GM12891 (cell line): Measurements from ENCODE around the gene LCA5.

Experiments used
- DNase-seq: peaks from one replicate; pipeline ENCODE4 v3.0.0; 2011; ENCODE audit warnings: low spot score; ENCODE audit not compliant: insufficient read length
- FAIRE-seq: peaks from 2 replicates; lab custom pipeline; 2011; peaks lifted over from hg19 to GRCh38; lab: Jason Lieb, UNC
- PAX5 ChIP-seq: IDR thresholded peaks from 2 replicates; pipeline ENCODE4 v1.6.1; 2011; ENCODE audit warnings: low read length, moderate library complexity, mild to moderate bottlenecking; ENCODE audit not compliant: insufficient read depth, severe bottlenecking
- POLR2A ChIP-seq: IDR thresholded peaks from 2 replicates; pipeline ENCODE4 v1.6.1; 2011; ENCODE audit warnings: low read depth, low read length, control low read depth
- POLR2AphosphoS5 ChIP-seq: IDR thresholded peaks from 2 replicates; pipeline ENCODE4 v1.6.1; 2011; ENCODE audit warnings: low read depth, low read length, control low read depth
- POU2F2 ChIP-seq: IDR thresholded peaks from 2 replicates; pipeline ENCODE4 v1.6.1; 2011; ENCODE audit warnings: low read depth, mild to moderate bottlenecking, control low read depth, low read length, moderate library complexity
- SPI1 ChIP-seq: IDR thresholded peaks from 2 replicates; pipeline ENCODE4 v1.6.1; 2011; ENCODE audit warnings: low read depth, low read length, control low read depth
- TAF1 ChIP-seq: IDR thresholded peaks from 2 replicates; pipeline ENCODE4 v1.6.1; 2011; ENCODE audit warnings: low read depth, low read length, control low read depth

LCA5 gene

DNA sequence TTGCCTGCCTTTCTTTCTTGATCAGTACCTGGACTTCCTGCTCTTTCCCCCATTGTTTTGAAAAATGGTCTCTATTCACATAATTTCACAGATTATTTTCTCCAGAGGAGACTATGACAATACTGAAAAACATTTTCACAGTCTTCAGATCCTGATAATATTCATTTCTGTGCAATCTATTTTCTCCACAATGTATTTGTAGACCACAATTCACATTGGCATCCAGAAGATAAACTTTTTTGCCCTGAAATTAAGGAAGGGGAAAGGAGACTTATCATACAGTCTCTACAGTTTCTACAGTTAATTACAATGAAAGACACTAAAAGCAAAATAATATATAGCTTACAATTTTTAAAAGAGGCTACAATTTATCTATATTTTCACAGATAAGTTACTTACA is 18.4 kb downstream of the LCA5 start:
- no peak for FAIRE-seq
- DNase-seq, result no peak
- TF ChIP-seq POU2F2, result no peak
- no peak for TF ChIP-seq POLR2AphosphoS5
- no peak for TF ChIP-seq PAX5

DNA sequence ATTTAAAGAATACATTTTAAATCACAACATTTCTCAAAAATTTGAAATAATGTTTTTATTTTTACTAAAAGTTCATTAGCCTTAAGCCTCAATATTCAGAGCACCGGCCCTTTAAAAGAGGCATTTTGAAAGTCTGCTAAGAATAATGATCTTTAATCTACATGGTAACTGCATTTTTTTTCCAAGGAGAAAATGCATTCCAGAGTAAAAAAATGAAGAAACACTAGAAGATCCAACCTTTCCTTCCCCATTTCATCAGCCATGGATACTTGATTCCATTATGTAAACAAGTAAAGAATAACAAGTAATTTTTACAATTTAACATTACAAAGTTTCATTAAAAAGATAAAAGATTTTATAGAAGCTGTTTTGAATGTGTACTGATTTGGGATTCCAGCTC is 21.8 kb downstream of the LCA5 start:
- TF ChIP-seq POU2F2 (no peak), SPI1 (no peak), POLR2AphosphoS5 (no peak), POLR2A (no peak), PAX5 (no peak), TAF1 (no peak)
- FAIRE-seq (no peak), DNase-seq (no peak)

DNA sequence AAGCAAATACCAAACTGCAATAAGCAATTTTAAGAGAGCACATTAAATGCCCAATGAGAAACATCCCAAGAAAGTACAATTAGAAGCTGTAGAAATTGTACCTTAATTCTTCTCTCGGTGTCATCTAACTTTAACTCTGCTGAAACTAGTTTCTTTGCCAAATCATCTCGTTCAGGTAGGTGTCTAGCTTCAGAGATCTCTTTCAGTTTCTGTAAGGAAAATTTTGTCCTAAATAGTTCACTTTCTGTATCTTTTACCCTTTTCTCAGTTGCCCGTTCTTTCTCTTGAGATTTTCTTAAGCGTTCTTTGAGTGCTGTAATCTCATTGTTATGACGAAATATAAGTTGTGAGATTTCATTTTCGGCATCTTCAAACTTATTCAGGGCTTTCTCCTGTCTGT is 24.1 kb downstream of the LCA5 start:
- DNase-seq, result no peak
- TF ChIP-seq TAF1, result no peak
- TF ChIP-seq POLR2A, result no peak
- TF ChIP-seq SPI1, result no peak
- TF ChIP-seq POU2F2, result no peak
- no peak for TF ChIP-seq PAX5
- no peak for TF ChIP-seq POLR2AphosphoS5
- FAIRE-seq, result no peak

DNA sequence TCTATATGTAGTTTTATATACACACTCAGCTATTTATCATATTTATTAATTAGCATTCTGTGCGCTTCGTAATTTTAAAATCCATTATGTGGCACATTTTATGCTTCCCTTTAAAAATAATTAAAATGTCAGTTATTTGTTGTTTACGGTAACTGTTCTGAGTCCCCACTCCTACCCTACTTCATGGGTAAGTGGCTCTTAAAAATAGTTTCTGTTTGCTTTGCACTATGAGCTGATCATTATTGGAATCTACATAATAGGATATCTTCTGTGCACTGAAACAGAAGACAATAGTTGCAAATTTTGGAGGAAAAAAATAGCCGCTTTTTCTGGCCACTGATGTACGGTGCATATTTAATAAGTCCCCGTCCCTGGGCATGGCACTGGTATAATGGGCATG is 25.2 kb downstream of the LCA5 start:
- FAIRE-seq, result no peak
- TF ChIP-seq POLR2A (no peak), TAF1 (no peak)
- DNase-seq, result no peak

DNA sequence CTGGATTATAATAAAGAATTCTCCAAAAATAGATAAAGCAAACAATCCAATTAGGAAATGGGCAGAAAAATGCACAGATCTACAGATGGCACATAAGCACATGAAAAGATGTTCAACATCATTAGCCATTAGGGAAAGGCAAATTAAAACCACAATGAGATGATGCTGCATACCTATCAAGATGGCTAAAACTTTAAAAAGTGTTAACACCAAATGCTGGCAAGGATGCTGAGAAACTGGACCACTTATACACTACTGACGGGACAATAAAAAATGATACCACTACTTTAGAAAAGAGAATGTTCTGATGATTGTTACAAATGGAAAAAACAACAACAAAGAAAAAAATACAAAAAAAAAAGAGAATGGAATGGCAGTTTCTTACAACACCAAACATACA is 26.5 kb downstream of the LCA5 start:
- no peak for DNase-seq
- TF ChIP-seq SPI1, result no peak
- TF ChIP-seq POU2F2, result no peak
- TF ChIP-seq TAF1, result no peak
- no peak for TF ChIP-seq POLR2A
- no peak for TF ChIP-seq POLR2AphosphoS5
- TF ChIP-seq PAX5, result no peak
- FAIRE-seq, result no peak

DNA sequence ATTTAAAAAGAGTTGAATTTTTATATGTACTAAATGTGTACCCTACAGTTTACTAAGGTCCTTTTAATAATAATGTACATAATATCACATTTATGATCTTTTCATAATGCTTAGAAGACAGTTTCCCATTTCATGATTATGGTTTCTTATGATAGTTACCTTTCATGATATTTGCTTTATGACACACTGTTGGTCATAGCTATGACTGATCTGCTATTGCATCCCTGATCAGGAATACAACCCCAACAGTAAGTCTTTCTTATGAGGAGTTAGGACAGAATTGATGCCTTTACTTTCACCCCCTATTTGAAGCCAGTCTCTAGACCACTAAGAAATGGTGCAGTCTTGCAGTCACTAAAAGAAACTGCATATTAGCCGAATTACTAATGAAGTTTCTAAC is 31.0 kb downstream of the LCA5 start:
- DNase-seq (no peak), FAIRE-seq (no peak)
- no peak for TF ChIP-seq POLR2A
- TF ChIP-seq POLR2AphosphoS5, result no peak
- TF ChIP-seq SPI1, result no peak
- no peak for TF ChIP-seq POU2F2
- TF ChIP-seq TAF1, result no peak
- no peak for TF ChIP-seq PAX5

DNA sequence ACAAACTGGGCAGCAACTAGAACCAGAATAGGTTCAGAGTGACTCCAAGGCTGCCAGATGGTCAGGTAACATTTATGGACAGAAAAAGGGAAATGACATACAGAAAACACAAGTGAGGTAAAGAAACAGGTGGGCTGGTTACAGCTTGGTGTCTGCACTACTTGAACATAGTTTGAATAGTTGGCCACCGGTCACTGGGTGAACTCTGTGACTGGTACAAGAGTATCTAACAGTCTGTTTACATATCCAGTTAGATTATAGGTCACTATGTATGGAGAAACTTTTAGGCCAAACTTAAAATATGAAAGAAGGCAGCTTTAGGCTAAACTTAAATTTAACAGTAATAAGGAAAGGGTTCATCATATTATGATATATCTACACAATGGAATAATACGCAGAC is 32.9 kb downstream of the LCA5 start:
- FAIRE-seq (no peak), DNase-seq (no peak)
- TF ChIP-seq TAF1 (no peak), SPI1 (no peak), POLR2AphosphoS5 (no peak), PAX5 (no peak), POU2F2 (no peak)

DNA sequence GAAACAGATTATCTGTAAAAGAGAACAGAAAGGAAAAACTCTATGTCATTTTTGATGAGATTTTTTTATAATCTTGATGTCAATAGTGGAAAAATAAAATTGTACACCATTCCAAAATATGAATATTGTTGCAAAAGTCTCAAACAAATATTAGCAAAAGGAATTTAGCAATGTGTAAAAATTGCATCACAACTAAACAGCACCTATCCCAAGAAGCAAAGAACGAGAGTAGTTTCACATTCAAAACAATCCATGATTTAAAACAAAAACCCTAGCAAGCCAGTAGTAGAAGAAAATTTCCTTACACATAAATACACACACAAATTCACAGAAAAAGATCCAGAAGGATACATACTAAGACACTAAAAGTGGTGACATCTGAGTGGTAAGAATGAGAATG is 38.4 kb downstream of the LCA5 start:
- TF ChIP-seq TAF1 (no peak), POLR2A (no peak), SPI1 (no peak), POLR2AphosphoS5 (no peak), POU2F2 (no peak), PAX5 (no peak)
- DNase-seq, result no peak
- no peak for FAIRE-seq

DNA sequence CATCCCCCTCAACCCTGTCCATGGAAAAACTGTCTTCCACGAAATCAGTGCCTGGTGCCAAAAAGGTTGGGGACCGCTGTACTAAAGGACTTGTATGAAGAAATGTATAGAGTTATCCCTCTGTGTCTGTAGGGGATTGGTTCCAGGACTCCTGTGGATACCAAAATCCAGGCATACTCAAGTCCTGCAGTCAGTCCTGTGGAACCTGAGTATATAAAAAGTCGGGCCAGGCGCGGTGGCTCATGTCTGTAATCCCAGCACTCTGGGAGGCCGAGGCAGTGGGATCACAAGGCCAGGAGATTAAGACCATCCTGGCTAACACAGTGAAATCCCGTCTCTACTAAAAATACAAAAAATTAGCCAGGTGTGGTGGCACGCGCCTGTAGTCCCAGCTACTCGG is 42.0 kb downstream of the LCA5 start:
- TF ChIP-seq POLR2A, result no peak
- no peak for TF ChIP-seq POU2F2
- no peak for TF ChIP-seq POLR2AphosphoS5
- TF ChIP-seq TAF1, result no peak
- TF ChIP-seq SPI1, result no peak
- no peak for TF ChIP-seq PAX5
- DNase-seq, result no peak
- no peak for FAIRE-seq

DNA sequence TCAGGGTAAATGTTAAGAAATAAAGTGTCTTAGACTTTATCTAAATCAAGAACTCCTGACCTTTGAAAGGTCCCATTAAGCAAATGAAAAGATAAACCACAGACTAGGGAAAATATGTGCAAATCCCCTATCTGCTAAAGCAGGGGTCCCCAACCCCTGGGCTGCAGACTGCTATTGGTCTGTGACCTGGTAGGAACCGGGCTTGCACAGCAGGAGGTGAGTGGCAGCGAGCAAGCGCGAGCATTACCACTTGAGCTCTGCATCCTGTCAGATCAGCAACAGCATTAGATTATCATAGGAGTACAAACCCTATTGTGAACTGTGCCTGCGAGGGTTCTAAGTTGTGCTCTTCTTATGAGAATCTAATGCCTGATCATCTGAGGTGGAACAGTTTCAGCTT is 42.4 kb downstream of the LCA5 start:
- DNase-seq, result no peak
- TF ChIP-seq SPI1 (no peak), POU2F2 (no peak), TAF1 (no peak), POLR2A (no peak), POLR2AphosphoS5 (no peak), PAX5 (no peak)
- FAIRE-seq, result no peak
